HCT116 (cell line): ENCODE measurements around the gene IFNA21. TPM values are rescaled to one million over a fixed set of nuclear protein-coding genes. Genes with fewer than 3 reads are reported as not detected.
"Not testable (repeated sequence)": the region's sequence is repeated elsewhere in the genome, so short reads cannot be mapped to it uniquely, and the experiment has no call there.

Experiments
- ATAC-seq: fragments of 200-7000 bp; cut with Tn5 transposase; 2 replicates; pipeline ENCODE4 v1.9.1; 2020; ENCODE audit warnings: mild to moderate bottlenecking, moderate library complexity
- Bru-seq: library from RNA; stranded (reverse); fragments of 400-500 nt; gene quantifications from one replicate; lab custom pipeline; 2021; lab: Mats Ljungman, UMichigan
- BruChase-seq, 2 experiments: library from RNA; stranded (reverse); fragments of 400-500 nt; gene quantifications; one replicate each; lab custom pipeline; 2021; lab: Mats Ljungman, UMichigan
- BruUV-seq: library from RNA; stranded (reverse); fragments of 400-500 nt; replicated peaks from 2 replicates; lab custom pipeline; 2021; lab: Mats Ljungman, UMichigan
- CTCF ChIA-PET: fragments of 300-600 bp; sonication (Branson Sonifier 250); formaldehyde crosslinking; loops from one replicate; lab custom pipeline; 2021; ENCODE audit warnings: antibody characterized with exemption; lab: Charles Lee
- POLR2A ChIA-PET: fragments of 300-600, 350-600 bp; sonication (Branson Sonifier 250); formaldehyde crosslinking; loops from one replicate; lab custom pipeline; 2021; ENCODE audit warnings: antibody characterized with exemption; lab: Charles Lee
- RAD21 ChIA-PET, 2 experiments: fragments of 300-600 bp; sonication (Branson Sonifier 250); formaldehyde crosslinking; loops; one replicate each; lab custom pipeline; 2023; ENCODE audit warnings: low total read pairs in 2 of 2; ENCODE audit not compliant: uncharacterized antibody in 2 of 2, unreplicated experiment in 2 of 2, low non-redundant PET in 1 of 2; lab: Charles Lee
- DNase-seq: peaks from one replicate; pipeline ENCODE4 v3.0.0-alpha.2; 2010; ENCODE audit warnings: low read depth, low spot score
- H2AFZ ChIP-seq: fragments of 200-600 bp; shearing (Covaris generic), sonication (generic); 2 replicates; pipeline ENCODE4 v1.6.1; 2017; ENCODE audit warnings: low read depth, mixed run types, mixed read lengths, antibody characterized with exemption, low read length; ENCODE audit not compliant: poor library complexity, severe bottlenecking
- H3K27ac ChIP-seq: 2 replicates; pipeline ENCODE4 v1.5.1; 2012; ENCODE audit warnings: low read depth, low read length
- H3K27me3 ChIP-seq: fragments of 200-600 bp; sonication (generic); 2 replicates; pipeline ENCODE4 v1.6.1; 2016; ENCODE audit warnings: mixed run types, low read length, mixed read lengths; ENCODE audit not compliant: insufficient read depth
- H3K36me3 ChIP-seq, 2 experiments: fragments of 200-500 bp in 1 of 2; fragments of 200-600 bp in 1 of 2; sonication (Bioruptor generic) in 1 of 2; sonication (generic) in 1 of 2; 2 replicates each; pipeline versions ENCODE4 v1.5.1 to v1.6.1; 2014 to 2016; ENCODE audit warnings: low read length in 2 of 2, inconsistent platforms in 1 of 2, mixed read lengths in 1 of 2, mixed run types in 1 of 2; ENCODE audit not compliant: insufficient read depth in 2 of 2, control insufficient read depth in 1 of 2
- H3K4me1 ChIP-seq, 2 experiments: fragments of 200-600 bp in 1 of 2; sonication (generic) in 1 of 2; 2 replicates each; pipeline versions ENCODE4 v1.5.1 to v1.6.1; 2012 to 2017; ENCODE audit warnings: low read length in 2 of 2, inconsistent platforms in 1 of 2, mild to moderate bottlenecking in 1 of 2, mixed read lengths in 1 of 2, mixed run types in 1 of 2, moderate library complexity in 1 of 2; ENCODE audit not compliant: insufficient read depth in 2 of 2, control insufficient read depth in 1 of 2
- H3K4me2 ChIP-seq: fragments of 200-600 bp; sonication (generic); 2 replicates; pipeline ENCODE4 v1.6.1; 2017; ENCODE audit warnings: mixed run types, low read length, mixed read lengths
- H3K4me3 ChIP-seq, 2 experiments: fragments of 200-600 bp in 1 of 2; sonication (generic) in 1 of 2; replicated peaks in 1 of 2; 2 replicates each; pipeline ENCODE4 v1.5.1; 2011 to 2016; ENCODE audit warnings: low read length in 2 of 2, control low read depth in 1 of 2, low read depth in 1 of 2, mild to moderate bottlenecking in 1 of 2, mixed read lengths in 1 of 2, mixed run types in 1 of 2
- H3K79me2 ChIP-seq: fragments of 200-600 bp; sonication (generic); 2 replicates; pipeline ENCODE4 v1.6.1; 2017; ENCODE audit warnings: mild to moderate bottlenecking, mixed run types, low read length, moderate library complexity, mixed read lengths; ENCODE audit not compliant: insufficient read depth
- H3K9ac ChIP-seq: fragments of 200-600 bp; sonication (generic); 2 replicates; pipeline ENCODE4 v1.6.1; 2016; ENCODE audit warnings: low read length, mixed read lengths
- H3K9me2 ChIP-seq: fragments of 200-600 bp; sonication (generic), shearing (Covaris generic); 2 replicates; pipeline ENCODE4 v1.6.1; 2017; ENCODE audit warnings: mixed run types, mild to moderate bottlenecking, moderate library complexity; ENCODE audit not compliant: insufficient read depth
- H3K9me3 ChIP-seq, 2 experiments: fragments of 200-500 bp in 1 of 2; fragments of 200-600 bp in 1 of 2; sonication (Bioruptor generic) in 1 of 2; sonication (generic) in 1 of 2; 2 replicates each; pipeline ENCODE4 v1.6.1; 2014 to 2017; ENCODE audit warnings: low read length in 2 of 2, mixed read lengths in 2 of 2, inconsistent platforms in 1 of 2, low read depth in 1 of 2, mild to moderate bottlenecking in 1 of 2, mixed run types in 1 of 2, moderate library complexity in 1 of 2; ENCODE audit not compliant: control insufficient read depth in 1 of 2, insufficient read depth in 1 of 2
- H4K20me1 ChIP-seq: fragments of 200-600 bp; sonication (generic), shearing (Covaris generic); 2 replicates; pipeline ENCODE4 v1.6.1; 2017; ENCODE audit warnings: mixed run types, mild to moderate bottlenecking, moderate library complexity; ENCODE audit not compliant: insufficient read depth
- RAD21 ChIP-seq: IDR thresholded peaks from 2 replicates; pipeline ENCODE4 v1.6.1; 2012; ENCODE audit warnings: low read depth, mild to moderate bottlenecking
- intact Hi-C: fragments of 100-400 bp; cut with micrococcal nuclease; formaldehyde crosslinking; loops from 2 replicates; pipeline ENCODE4 v1.10.0; 2022
- long read RNA-seq: library from polyadenylated mRNA; unstranded; transcript quantifications from one replicate; pipeline ENCODE4 v2.0.0, GENCODE V29; 2021; ENCODE audit not compliant: unreplicated experiment
- polyA plus RNA-seq: library from polyadenylated mRNA; unstranded; fragments of >200 nt; gene quantifications from 2 replicates; pipeline ENCODE4 v1.2.1, GENCODE V29; 2012; ENCODE audit warnings: missing spikeins
- total RNA-seq: library from RNA; stranded (reverse); gene quantifications from one replicate; pipeline ENCODE4 v1.2.1, GENCODE V29; 2021; ENCODE audit not compliant: unreplicated experiment
- TF ChIP-seq, protein P1 (sequence below), 3 experiments: fragments of 200-600 bp in 1 of 3; sonication (generic) in 1 of 3; IDR thresholded peaks in 2 of 3; conservative IDR thresholded peaks in 1 of 3; 2 replicates each; pipeline ENCODE4 v1.5.1; 2012 to 2017; ENCODE audit warnings: low read depth in 2 of 3, low read length in 2 of 3, antibody characterized with exemption in 1 of 3, borderline replicate concordance in 1 of 3, control low read depth in 1 of 3, mild to moderate bottlenecking in 1 of 3, mixed read lengths in 1 of 3, mixed run types in 1 of 3, moderate library complexity in 1 of 3; ENCODE audit not compliant: insufficient read depth in 1 of 3

Gene IFNA21
- total RNA-seq (not detected), Bru-seq, nascent RNA (not detected), BruChase-seq, experiment 1, labeled RNA remaining after a 6-hour chase (not detected), BruChase-seq, experiment 2, labeled RNA remaining after a 2-hour chase (not detected)
- not detected in 2 replicates for polyA plus RNA-seq
- long read RNA-seq, result 0 reads

DNA sequence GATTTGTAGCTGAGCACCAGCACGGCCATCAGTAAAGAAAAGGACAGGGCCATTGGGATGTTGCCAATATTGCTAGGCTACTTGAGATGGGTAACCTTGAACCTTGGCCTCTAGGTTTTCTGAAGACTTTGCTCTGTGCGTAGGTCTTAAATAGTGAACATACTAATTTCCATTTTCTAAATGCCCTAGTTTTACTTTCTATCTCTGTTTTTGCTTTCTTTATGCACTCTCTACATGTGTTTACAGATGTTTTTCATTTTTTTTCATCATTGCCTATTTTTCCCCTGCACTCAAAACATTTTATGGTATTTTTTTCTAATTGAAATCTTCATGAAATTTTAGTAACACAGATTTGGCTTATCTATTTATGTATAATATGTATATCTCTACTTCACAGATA lies at the start of gene IFNA21:
IFNA21 (minus strand) TSS at position 101 of the 400 bp plus-strand sequence; CDS start at position 53, 48 bp downstream.
- BruUV-seq, RAD21 ChIA-PET, H3K9me2 ChIP-seq, ATAC-seq, POLR2A ChIA-PET, H4K20me1 ChIP-seq, H3K4me2 ChIP-seq, H3K79me2 ChIP-seq, H3K36me3 ChIP-seq, H3K27ac ChIP-seq, DNase-seq, H3K4me1 ChIP-seq, H2AFZ ChIP-seq, H3K9ac ChIP-seq, H3K9me3 ChIP-seq, H3K4me3 ChIP-seq, H3K27me3 ChIP-seq, intact Hi-C loops: not testable (repeated sequence)
- CTCF ChIA-PET, result interaction anchor here (0.9 to 2.4 kb wide), 2 partner anchors 16 to 28 kb away, joined by 3 to 11 read pairs; no protein-coding TSS in a partner anchor

DNA sequence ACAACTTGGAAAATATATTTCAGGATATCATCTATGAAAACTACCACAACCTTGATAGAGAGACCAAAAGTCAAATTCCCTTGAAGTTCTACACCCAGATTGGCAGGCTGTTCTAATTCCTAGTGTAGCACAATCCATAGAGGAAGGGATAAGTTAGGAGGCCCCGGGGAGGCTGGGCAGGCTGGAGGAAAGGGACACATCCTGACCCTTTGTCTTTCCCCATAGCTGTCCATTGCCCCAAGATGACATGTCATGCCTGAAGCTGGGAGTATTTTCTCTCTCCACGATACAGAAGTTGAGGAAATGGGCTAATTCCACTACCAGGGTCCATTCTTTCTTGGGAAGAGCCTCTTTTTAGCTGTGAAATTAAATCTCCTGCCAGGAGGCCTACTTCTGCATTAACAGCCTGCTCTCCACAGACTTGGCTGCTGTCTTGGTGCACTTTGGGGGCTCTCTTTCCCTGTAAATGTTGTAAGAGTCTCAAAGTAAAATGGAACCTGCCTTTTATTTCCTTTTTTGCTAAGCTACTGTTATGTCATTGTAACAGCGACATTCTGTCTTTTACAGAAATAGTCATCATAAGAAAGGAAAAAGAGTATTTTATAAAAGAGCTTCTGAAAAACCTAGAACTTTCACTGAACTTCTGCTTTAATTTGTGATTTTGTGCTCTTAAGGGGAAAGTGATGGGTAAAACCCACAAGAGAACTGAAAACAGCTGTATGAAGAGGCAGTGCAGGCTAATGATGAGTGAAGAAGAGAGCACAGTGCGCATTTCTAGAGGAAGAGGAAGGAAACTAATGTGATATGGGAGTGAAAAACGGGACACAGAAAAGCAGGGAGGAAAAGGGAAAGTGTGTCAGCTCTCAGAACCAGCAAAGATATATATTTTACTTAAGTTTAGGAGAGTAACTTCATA lies 47.2 kb upstream of the IFNA21 start:
- intact Hi-C loops, H3K9ac ChIP-seq, H3K27me3 ChIP-seq, H3K9me2 ChIP-seq, H3K4me3 ChIP-seq, H3K4me2 ChIP-seq, H3K79me2 ChIP-seq, H3K4me1 ChIP-seq, BruUV-seq, H4K20me1 ChIP-seq, H3K9me3 ChIP-seq, H3K27ac ChIP-seq, H3K36me3 ChIP-seq: not testable (repeated sequence)
- H2AFZ ChIP-seq, result peak overlapping the region; percentile 68
- DNase-seq (peak; percentile 2), ATAC-seq (peak; percentile 78)
- TF ChIP-seq, protein P1, sequence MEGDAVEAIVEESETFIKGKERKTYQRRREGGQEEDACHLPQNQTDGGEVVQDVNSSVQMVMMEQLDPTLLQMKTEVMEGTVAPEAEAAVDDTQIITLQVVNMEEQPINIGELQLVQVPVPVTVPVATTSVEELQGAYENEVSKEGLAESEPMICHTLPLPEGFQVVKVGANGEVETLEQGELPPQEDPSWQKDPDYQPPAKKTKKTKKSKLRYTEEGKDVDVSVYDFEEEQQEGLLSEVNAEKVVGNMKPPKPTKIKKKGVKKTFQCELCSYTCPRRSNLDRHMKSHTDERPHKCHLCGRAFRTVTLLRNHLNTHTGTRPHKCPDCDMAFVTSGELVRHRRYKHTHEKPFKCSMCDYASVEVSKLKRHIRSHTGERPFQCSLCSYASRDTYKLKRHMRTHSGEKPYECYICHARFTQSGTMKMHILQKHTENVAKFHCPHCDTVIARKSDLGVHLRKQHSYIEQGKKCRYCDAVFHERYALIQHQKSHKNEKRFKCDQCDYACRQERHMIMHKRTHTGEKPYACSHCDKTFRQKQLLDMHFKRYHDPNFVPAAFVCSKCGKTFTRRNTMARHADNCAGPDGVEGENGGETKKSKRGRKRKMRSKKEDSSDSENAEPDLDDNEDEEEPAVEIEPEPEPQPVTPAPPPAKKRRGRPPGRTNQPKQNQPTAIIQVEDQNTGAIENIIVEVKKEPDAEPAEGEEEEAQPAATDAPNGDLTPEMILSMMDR (IDR thresholded peaks at IDR 0.05 in 2 of 3, conservative IDR thresholded peaks at IDR 0.05 in 1 of 3; ENCODE audit: borderline replicate concordance in 1 of 3, insufficient read depth in 1 of 3, low read depth in 2 of 3, low read length in 2 of 3), result peak; percentile 34 to 66 (median 59); a peak in 5 of 6 replicates
- peak; percentile 61 for TF ChIP-seq RAD21
- ChIA-PET CTCF (interaction anchor here (0.6 to 2.5 kb wide), 8 partner anchors 18 to 262 kb away, joined by 3 to 24 read pairs (median 5); no protein-coding TSS in a partner anchor), POLR2A (interaction anchor here (1.3 kb wide), 1 partner anchor 18 kb away, joined by 4 read pairs; no protein-coding TSS in a partner anchor), RAD21 (interaction anchor here in 1 of 2 experiments (0.7 kb wide), 1 partner anchor 18 kb away, joined by 3 read pairs; no protein-coding TSS in a partner anchor)

DNA sequence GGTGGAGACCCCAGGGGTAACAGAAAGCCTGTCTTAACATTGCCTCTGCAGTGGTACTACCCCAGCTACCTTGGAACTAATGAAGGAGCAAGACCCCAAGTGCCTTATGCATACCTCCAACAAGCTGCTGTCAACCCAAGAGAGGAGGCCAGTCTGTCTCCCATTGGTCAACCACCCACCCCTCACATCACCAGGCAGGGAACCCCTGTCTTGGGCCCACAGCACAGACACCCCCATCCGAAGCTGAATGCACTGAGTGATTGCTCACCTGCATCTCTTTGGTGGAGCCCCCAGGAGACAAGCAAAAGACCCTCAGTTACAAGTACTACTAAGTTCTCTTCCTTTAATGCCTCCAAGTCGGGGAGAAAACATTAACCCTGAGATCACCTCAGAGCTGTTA lies 45.7 kb upstream of the IFNA21 start:
- H3K4me3 ChIP-seq, H3K9me3 ChIP-seq, intact Hi-C loops, DNase-seq, BruUV-seq, H3K9ac ChIP-seq, H2AFZ ChIP-seq, ATAC-seq, H3K79me2 ChIP-seq, H3K4me2 ChIP-seq, H3K36me3 ChIP-seq, H3K27me3 ChIP-seq, H4K20me1 ChIP-seq, RAD21 ChIA-PET, H3K4me1 ChIP-seq, H3K27ac ChIP-seq, POLR2A ChIA-PET, H3K9me2 ChIP-seq: not testable (repeated sequence)
- CTCF ChIA-PET, result interaction anchor here (2.5 kb wide), 2 partner anchors 17 to 184 kb away, joined by 6 to 24 read pairs; no protein-coding TSS in a partner anchor
